Measurements from ENCODE around the gene DIPK2A. TPM values are rescaled to one million over a fixed set of nuclear protein-coding genes. Genes with fewer than 3 reads are reported as not detected.

DIPK2A gene
- total and polyA plus RNA-seq, 10 donors: 6.2 to 41.8 (median 23.1) TPM

DNA sequence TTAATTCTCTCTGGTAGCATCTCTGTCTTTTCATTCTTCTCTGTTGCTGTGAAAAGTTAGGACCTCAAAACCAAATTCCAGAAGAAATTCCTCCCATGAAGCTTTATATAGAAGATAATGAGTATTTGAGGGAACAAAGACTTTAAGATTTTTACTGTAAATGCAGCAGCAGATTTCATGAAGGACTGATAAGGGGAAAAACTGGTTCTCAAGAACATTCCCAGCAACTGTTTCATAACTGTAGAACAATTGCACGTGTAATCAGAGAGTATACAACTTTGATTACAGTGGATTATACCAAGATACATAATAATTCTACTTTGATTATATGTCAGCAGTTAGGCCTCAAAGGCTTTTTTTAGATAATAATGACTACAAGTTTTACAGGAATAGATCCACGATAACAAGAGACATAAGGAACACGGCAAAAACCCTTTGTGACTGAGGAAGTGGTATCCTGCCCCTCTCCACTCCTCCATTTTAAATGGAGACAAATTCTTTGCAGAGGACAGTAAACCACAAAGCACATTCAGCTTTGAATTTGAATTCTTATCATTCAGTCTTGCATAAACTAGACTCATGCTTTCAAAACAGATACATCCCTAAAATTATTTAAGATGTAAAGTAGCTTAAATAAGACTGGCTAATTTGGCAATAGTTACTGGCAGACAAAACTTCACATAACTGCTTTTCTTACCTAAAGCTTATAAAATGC is 42.9 kb upstream of the DIPK2A start:
- Histone ChIP-seq H3K36me3 (no peaks in the 10 kb centered on the region), H3K4me3 (no peak overlapping the region), H3K27me3 (replicated peaks in 1 of 7) (no peaks in the 10 kb centered on the region), H3K9me3 (peaks cover 0 to under 1% (median 0%) of the 10 kb centered on the region in 8 donors), H3K27ac (no peak overlapping the region), H3K4me1 (peaks cover 0 to 27% (median 5%) of the 10 kb centered on the region in 6 donors)
- DNase-seq: no peak
- WGBS, 5 donors: 75 to 91% (median 85%) methylated on average over 3 of the region's 3 CpGs
- TF ChIP-seq POLR2A (IDR thresholded peaks at IDR 0.05) (no peak), POLR2AphosphoS5 (IDR thresholded peaks at IDR 0.05) (no peak)
- TF ChIP-seq, protein P1, sequence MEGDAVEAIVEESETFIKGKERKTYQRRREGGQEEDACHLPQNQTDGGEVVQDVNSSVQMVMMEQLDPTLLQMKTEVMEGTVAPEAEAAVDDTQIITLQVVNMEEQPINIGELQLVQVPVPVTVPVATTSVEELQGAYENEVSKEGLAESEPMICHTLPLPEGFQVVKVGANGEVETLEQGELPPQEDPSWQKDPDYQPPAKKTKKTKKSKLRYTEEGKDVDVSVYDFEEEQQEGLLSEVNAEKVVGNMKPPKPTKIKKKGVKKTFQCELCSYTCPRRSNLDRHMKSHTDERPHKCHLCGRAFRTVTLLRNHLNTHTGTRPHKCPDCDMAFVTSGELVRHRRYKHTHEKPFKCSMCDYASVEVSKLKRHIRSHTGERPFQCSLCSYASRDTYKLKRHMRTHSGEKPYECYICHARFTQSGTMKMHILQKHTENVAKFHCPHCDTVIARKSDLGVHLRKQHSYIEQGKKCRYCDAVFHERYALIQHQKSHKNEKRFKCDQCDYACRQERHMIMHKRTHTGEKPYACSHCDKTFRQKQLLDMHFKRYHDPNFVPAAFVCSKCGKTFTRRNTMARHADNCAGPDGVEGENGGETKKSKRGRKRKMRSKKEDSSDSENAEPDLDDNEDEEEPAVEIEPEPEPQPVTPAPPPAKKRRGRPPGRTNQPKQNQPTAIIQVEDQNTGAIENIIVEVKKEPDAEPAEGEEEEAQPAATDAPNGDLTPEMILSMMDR (IDR thresholded peaks at IDR 0.05 in 8 of 11, conservative IDR thresholded peaks at IDR 0.05 in 3 of 11): no peak
- intact Hi-C loops (cut with DNase I; ENCODE audit: low total_unique reads): no loop called here

DNA sequence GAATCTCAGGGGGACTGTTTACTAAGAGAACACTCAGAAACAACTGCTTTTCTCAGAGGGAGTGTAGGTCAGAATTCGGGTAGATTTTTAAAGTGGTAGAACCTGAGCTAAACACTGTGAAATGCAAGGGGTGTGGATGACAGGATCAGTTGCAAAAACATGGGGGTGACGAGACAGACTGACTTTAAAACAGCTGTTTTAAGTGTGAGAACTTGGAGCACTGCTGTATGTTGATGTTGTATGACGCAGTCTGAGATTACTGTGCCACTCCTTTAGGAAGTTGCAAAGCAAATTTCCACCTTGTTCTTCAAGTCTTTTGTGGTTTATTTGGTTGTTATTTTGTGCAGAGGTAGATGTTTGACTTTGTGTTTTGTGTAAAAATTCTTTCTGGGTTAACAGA is 36.8 kb upstream of the DIPK2A start:
- H3K4me1 ChIP-seq: no peaks in the 10 kb centered on the region
- no peak overlapping the region for H3K4me3 ChIP-seq
- peaks cover 0 to 4% (median 0%) of the 10 kb centered on the region in 8 donors for H3K9me3 ChIP-seq
- DNase-seq: no peak
- peaks cover 0 to 5% (median 0%) of the 10 kb centered on the region in 7 donors for H3K27me3 ChIP-seq (replicated peaks in 1 of 7)
- intact Hi-C loops (cut with DNase I; ENCODE audit: low total_unique reads): loop anchor here (5.0 kb wide), 1 partner anchor 37 kb away; no protein-coding TSS in a partner anchor
- WGBS, 5 donors: 42 to 76% (median 58%) methylated on average over 3 of the region's 3 CpGs
- H3K27ac ChIP-seq: no peak overlapping the region
- H3K36me3 ChIP-seq: no peaks in the 10 kb centered on the region
- no peak for TF ChIP-seq POLR2AphosphoS5 (IDR thresholded peaks at IDR 0.05)
- TF ChIP-seq, protein P1 (IDR thresholded peaks at IDR 0.05 in 8 of 11, conservative IDR thresholded peaks at IDR 0.05 in 3 of 11): no peak
- no peak for TF ChIP-seq POLR2A (IDR thresholded peaks at IDR 0.05)

DNA sequence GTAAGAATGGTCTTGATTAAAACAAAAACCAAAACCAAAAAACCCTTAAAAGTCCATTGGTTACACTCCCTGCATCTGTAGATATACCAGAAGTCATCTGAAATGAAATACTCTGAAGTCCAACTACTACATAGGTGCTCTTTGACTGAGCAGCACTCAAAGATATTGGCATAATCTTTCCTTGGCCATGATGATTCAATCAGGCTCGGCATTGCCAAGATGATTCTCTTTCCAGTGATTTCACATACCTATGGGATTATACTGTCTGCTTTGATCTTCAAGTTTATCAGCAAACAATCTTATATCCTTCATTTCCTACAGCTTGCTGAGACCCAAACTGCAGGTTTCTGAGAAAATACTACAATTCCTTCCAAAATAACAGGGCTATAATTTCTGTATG is 35.9 kb upstream of the DIPK2A start:
- no peaks in the 10 kb centered on the region for H3K4me1 ChIP-seq
- no peak for DNase-seq
- intact Hi-C loops (cut with DNase I; ENCODE audit: low total_unique reads): loop anchor here (5.0 kb wide), 1 partner anchor 38 kb away; no protein-coding TSS in a partner anchor
- peaks cover 0 to 5% (median 0%) of the 10 kb centered on the region in 7 donors for H3K27me3 ChIP-seq (replicated peaks in 1 of 7)
- no peak overlapping the region for H3K27ac ChIP-seq
- H3K9me3 ChIP-seq: peaks cover 0 to 4% (median 0%) of the 10 kb centered on the region in 8 donors
- H3K4me3 ChIP-seq: no peak overlapping the region
- no peaks in the 10 kb centered on the region for H3K36me3 ChIP-seq
- WGBS, 5 donors: 80 to 85% (median 81%) methylated on average over 1 of the region's 1 CpG
- TF ChIP-seq, protein P1 (IDR thresholded peaks at IDR 0.05 in 8 of 11, conservative IDR thresholded peaks at IDR 0.05 in 3 of 11): no peak
- TF ChIP-seq POLR2AphosphoS5 (IDR thresholded peaks at IDR 0.05): no peak
- no peak for TF ChIP-seq POLR2A (IDR thresholded peaks at IDR 0.05)

DNA sequence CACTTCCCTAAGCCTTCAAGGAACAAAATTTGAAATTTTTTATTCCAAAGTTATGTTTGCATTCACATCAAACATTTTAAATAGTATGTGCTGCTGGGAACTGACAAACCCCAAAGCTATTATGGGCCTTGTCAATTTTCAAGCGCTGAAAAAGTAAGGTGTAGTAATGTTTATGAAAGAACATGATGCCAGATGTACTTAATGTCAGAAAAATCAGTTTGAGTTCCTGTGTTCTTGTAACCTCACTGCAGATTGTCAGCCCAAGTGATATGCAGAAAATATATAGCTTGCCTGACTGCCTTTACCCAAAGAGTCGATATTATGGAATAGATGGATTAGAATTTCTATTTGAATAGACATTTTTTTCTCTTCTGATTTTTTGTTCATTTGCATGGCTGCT is 20.8 kb upstream of the DIPK2A start:
- H3K4me3 ChIP-seq: no peak overlapping the region
- no peaks in the 10 kb centered on the region for H3K27me3 ChIP-seq (replicated peaks in 1 of 7)
- intact Hi-C loops (cut with DNase I; ENCODE audit: low total_unique reads): loop anchor here (5.0 kb wide), 1 partner anchor 179 kb away; no protein-coding TSS in a partner anchor
- no peaks in the 10 kb centered on the region for H3K9me3 ChIP-seq
- 85 to 96% (median 87%) methylated on average over 2 of the region's 2 CpGs for WGBS, 5 donors
- H3K4me1 ChIP-seq: no peaks in the 10 kb centered on the region
- TF ChIP-seq, protein P1 (IDR thresholded peaks at IDR 0.05 in 8 of 11, conservative IDR thresholded peaks at IDR 0.05 in 3 of 11): no peak
- TF ChIP-seq POLR2A (IDR thresholded peaks at IDR 0.05) (no peak), POLR2AphosphoS5 (IDR thresholded peaks at IDR 0.05) (no peak)
- no peak overlapping the region for H3K27ac ChIP-seq
- no peak for DNase-seq
- H3K36me3 ChIP-seq: no peaks in the 10 kb centered on the region
